H1 (cell line): Measurements from ENCODE around the gene OXA1L.

Experiments
- BCL11A ChIP-seq, 2 experiments: IDR thresholded peaks; one replicate each; pipeline ENCODE4 v1.6.1; 2011; ENCODE audit warnings: low read depth in 2 of 2, low read length in 2 of 2, mild to moderate bottlenecking in 2 of 2
- CTCF ChIP-seq, 3 experiments: IDR thresholded peaks; 1 replicate in 2 of 3; 2 replicates in 1 of 3; pipeline versions ENCODE4 v1.5.1 to v1.6.1; 2011; ENCODE audit warnings: low read length in 3 of 3, mild to moderate bottlenecking in 3 of 3, inconsistent platforms in 2 of 3, low read depth in 1 of 3, moderate library complexity in 1 of 3; ENCODE audit not compliant: insufficient read depth in 1 of 3; ENCODE audit errors: control extremely low read depth in 1 of 3
- HDAC2 ChIP-seq, 2 experiments: fragments of 300-600 bp in 1 of 2; sonication (generic) in 1 of 2; IDR thresholded peaks; 2 replicates each; pipeline ENCODE4 v1.6.1; 2011 to 2012; ENCODE audit warnings: low read depth in 2 of 2, low read length in 2 of 2, mild to moderate bottlenecking in 2 of 2, moderate library complexity in 2 of 2, borderline replicate concordance in 1 of 2, inconsistent platforms in 1 of 2
- HDAC6 ChIP-seq: IDR thresholded peaks from one replicate; pipeline ENCODE4 v1.7.1; 2012; ENCODE audit warnings: low read depth, mild to moderate bottlenecking, inconsistent platforms, low read length, moderate library complexity
- POLR2A ChIP-seq, 2 experiments: IDR thresholded peaks; 1 replicate in 1 of 2; 2 replicates in 1 of 2; pipeline ENCODE4 v1.6.1; 2011; ENCODE audit warnings: low read depth in 2 of 2, low read length in 2 of 2, mild to moderate bottlenecking in 2 of 2; ENCODE audit errors: control extremely low read depth in 1 of 2
- POLR2AphosphoS5 ChIP-seq: IDR thresholded peaks from 2 replicates; pipeline ENCODE4 v1.6.1; 2011; ENCODE audit warnings: low read depth, low read length
- SP1 ChIP-seq: IDR thresholded peaks from 2 replicates; pipeline ENCODE4 v1.6.1; 2011; ENCODE audit warnings: low read depth, low read length

- TF ChIP-seq BCL11A (IDR thresholded peaks at IDR 0.05; ENCODE audit: low read depth in 2 of 2, low read length in 2 of 2) (no peak), CTCF (IDR thresholded peaks at IDR 0.05; ENCODE audit: control extremely low read depth in 1 of 3, insufficient read depth in 1 of 3, low read depth in 1 of 3, low read length in 3 of 3) (no peak), HDAC2 (IDR thresholded peaks at IDR 0.05; ENCODE audit: borderline replicate concordance in 1 of 2, low read depth in 2 of 2, low read length in 2 of 2) (no peak), SP1 (no peak), HDAC6 (no peak), POLR2A (IDR thresholded peaks at IDR 0.05; ENCODE audit: control extremely low read depth in 1 of 2, low read depth in 2 of 2, low read length in 2 of 2) (no peak), POLR2AphosphoS5 (no peak)
Measured at GRCh38 chr14:22733829-22734228, 32.7 kb upstream of the OXA1L start.
